HUDEP-2 (cell line): Measurements from ENCODE around the gene VOPP1.
"Not testable (repeated sequence)": the region's sequence is repeated elsewhere in the genome, so short reads cannot be mapped to it uniquely, and the experiment has no call there.

Experiments
- DNase-seq, 76 experiments: peaks; one replicate each; lab custom pipeline; 2025; ENCODE audit not compliant: unreplicated experiment in 76 of 76; lab: John Stamatoyannopoulos, UW

The VOPP1 gene

GRCh38 chr7:55572378-55573233 lies at the start of gene VOPP1:
TSS of gene VOPP1 (minus strand) at chr7:55572502. CDS start at chr7:55572324, 178 bp downstream.
- DNase-seq: peak in 38 of 76 experiments; percentile 5 to 57 (median 24)

- no peak for DNase-seq
These were observed 46.6 kb upstream of the VOPP1 start for GRCh38 chr7:55618913-55619312.

GRCh38 chr7:55614365-55615064 lies 42.2 kb upstream of the VOPP1 start:
- not testable (repeated sequence) for DNase-seq

GRCh38 chr7:55609726-55610125 lies 37.4 kb upstream of the VOPP1 start:
- DNase-seq: not testable (repeated sequence)

- not testable (repeated sequence) for DNase-seq
These were observed 33.4 kb upstream of the VOPP1 start for GRCh38 chr7:55605661-55606060.

- peak in 1 of 76 experiments; percentile 2 for DNase-seq
These were observed 25.7 kb upstream of the VOPP1 start for GRCh38 chr7:55597944-55598499.

- not testable (repeated sequence) for DNase-seq
These were observed 25.0 kb upstream of the VOPP1 start for GRCh38 chr7:55597214-55597739.

GRCh38 chr7:55595511-55595910 lies 23.2 kb upstream of the VOPP1 start:
- DNase-seq: no peak

- no peak for DNase-seq
These were observed 22.6 kb upstream of the VOPP1 start for GRCh38 chr7:55594870-55595269.

- DNase-seq: no peak
These were observed 22.1 kb upstream of the VOPP1 start for GRCh38 chr7:55594414-55594813.

GRCh38 chr7:55593515-55594318 lies 21.4 kb upstream of the VOPP1 start:
- peak in 53 of 76 experiments; percentile 3 to 78 (median 36) for DNase-seq

- no peak for DNase-seq
These were observed 20.8 kb upstream of the VOPP1 start for GRCh38 chr7:55593172-55593514.

- no peak for DNase-seq
These were observed 20.2 kb upstream of the VOPP1 start for GRCh38 chr7:55592492-55592891.

- DNase-seq: no peak
These were observed 19.1 kb upstream of the VOPP1 start for GRCh38 chr7:55591282-55591931.

- DNase-seq: no peak
These were observed 18.4 kb upstream of the VOPP1 start for GRCh38 chr7:55590517-55591281.

- no peak for DNase-seq
These were observed 17.6 kb upstream of the VOPP1 start for GRCh38 chr7:55589905-55590304.

GRCh38 chr7:55588976-55589604 lies 16.8 kb upstream of the VOPP1 start:
- DNase-seq: no peak

- no peak for DNase-seq
These were observed 16.0 kb upstream of the VOPP1 start for GRCh38 chr7:55588379-55588699.
